Measurements from ENCODE around the gene ZNF710. TPM values are rescaled to one million over a fixed set of nuclear protein-coding genes. Genes with fewer than 3 reads are reported as not detected.

The ZNF710 gene
- total and polyA plus RNA-seq, 12 donors, result 4.1 to 59.0 (median 15.5) TPM

DNA sequence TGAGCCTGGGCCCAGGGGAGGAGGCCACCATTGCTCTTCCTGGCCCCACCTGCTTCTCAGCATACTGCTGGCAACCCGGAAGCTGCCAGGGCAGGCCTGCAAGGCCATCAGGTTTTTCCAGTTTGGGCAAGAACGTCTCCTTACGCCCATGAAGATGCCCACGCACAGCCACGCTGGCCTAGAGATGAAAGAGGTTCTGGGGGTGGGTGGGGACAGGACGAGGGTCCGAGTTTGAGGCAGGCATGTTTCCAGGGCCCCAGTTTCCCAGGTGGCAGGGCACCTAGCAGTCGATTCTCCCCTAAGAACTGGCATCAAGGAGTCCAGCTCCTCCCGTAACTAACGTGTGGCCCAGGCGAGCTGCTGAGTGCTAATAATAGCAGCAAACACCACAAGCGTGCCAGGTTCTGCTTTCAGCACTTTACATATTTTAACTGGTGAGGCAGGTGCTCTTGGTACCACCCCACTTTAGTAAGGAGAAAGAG, 45.8 kb downstream of the ZNF710 start:
- no peak for TF ChIP-seq POLR2A (IDR thresholded peaks at IDR 0.05)
- TF ChIP-seq, protein P1, sequence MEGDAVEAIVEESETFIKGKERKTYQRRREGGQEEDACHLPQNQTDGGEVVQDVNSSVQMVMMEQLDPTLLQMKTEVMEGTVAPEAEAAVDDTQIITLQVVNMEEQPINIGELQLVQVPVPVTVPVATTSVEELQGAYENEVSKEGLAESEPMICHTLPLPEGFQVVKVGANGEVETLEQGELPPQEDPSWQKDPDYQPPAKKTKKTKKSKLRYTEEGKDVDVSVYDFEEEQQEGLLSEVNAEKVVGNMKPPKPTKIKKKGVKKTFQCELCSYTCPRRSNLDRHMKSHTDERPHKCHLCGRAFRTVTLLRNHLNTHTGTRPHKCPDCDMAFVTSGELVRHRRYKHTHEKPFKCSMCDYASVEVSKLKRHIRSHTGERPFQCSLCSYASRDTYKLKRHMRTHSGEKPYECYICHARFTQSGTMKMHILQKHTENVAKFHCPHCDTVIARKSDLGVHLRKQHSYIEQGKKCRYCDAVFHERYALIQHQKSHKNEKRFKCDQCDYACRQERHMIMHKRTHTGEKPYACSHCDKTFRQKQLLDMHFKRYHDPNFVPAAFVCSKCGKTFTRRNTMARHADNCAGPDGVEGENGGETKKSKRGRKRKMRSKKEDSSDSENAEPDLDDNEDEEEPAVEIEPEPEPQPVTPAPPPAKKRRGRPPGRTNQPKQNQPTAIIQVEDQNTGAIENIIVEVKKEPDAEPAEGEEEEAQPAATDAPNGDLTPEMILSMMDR (IDR thresholded peaks at IDR 0.05), result no peak
- no peak for DNase-seq
- Histone ChIP-seq H3K27ac (no peak overlapping the region), H3K4me3 (no peak overlapping the region), H3K36me3 (replicated peaks in 1 of 2) (no peaks in the 10 kb centered on the region), H3K4me1 (replicated peaks in 1 of 2) (no peaks in the 10 kb centered on the region), H3K9me3 (replicated peaks in 1 of 3) (no peaks in the 10 kb centered on the region), H3K27me3 (no peaks in the 10 kb centered on the region)
- WGBS, 4 donors, result 75 to 88% (median 80%) methylated on average over 4 to 12 of the region's 12 CpGs
- intact Hi-C loops (cut with DNase I), result no loop called here

DNA sequence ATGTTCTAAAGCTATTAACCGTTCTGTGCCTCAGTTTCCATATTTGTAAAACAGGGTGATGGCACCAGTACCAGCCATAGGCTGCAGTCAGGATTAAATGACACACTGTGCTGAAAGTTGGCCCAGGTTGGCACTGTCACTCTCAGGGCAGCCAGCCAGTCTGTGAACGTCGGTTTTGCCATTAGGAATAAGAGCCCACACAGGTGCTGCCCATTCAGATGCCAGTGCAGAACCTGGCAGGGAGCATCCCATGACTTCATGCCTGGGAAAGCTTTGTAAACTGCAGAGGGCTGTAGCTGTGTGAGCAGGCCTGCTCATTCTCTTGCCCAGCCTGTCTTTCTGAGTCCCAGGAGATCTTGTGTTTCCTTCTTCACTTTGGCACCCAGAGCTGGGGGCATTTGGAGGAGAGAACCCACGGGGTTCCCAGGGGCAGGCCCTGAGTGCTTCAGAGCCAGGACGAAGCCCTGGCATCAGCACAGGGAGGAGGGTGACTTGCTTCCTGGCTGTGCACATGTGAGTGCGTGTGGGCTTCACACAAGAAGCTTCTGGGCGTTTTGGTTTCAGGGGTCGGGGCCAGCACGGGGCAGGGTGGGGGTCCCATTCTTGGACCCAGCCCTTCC, 46.9 kb downstream of the ZNF710 start:
- Histone ChIP-seq H3K9me3 (replicated peaks in 1 of 3) (no peaks in the 10 kb centered on the region), H3K27me3 (no peaks in the 10 kb centered on the region), H3K27ac (no peak overlapping the region), H3K4me1 (replicated peaks in 1 of 2) (no peaks in the 10 kb centered on the region), H3K4me3 (no peak overlapping the region), H3K36me3 (replicated peaks in 1 of 2) (no peaks in the 10 kb centered on the region)
- no peak for DNase-seq
- 47 to 79% (median 72%) methylated on average over 4 to 9 of the region's 9 CpGs for WGBS, 4 donors
- TF ChIP-seq POLR2A (IDR thresholded peaks at IDR 0.05), result no peak
- TF ChIP-seq, protein P1 (IDR thresholded peaks at IDR 0.05), result no peak
- intact Hi-C loops (cut with DNase I), result no loop called here

DNA sequence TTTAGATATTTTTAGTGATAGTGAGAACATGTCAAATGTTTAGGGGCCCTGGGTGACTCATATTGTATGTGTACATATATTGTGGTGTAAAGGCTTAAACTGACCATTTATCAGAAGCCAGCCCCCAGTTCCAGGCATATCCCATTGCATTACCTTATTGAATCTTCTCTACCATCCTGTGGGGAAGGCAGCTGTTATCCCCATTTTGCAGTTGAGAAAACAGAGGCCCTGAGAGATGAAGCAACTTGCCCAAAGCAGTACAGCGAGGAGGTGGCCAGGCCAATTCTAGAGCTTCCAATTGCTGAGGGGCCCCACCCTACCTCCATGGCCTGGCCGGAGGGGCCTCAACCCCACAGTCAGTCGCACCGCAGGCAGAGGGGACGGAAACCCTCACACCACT, 47.9 kb downstream of the ZNF710 start:
- H3K27ac ChIP-seq, result no peak overlapping the region
- H3K4me1 ChIP-seq (replicated peaks in 1 of 2), result no peaks in the 10 kb centered on the region
- DNase-seq, result no peak
- no peaks in the 10 kb centered on the region for H3K9me3 ChIP-seq (replicated peaks in 1 of 3)
- WGBS, 4 donors, result 96 to 100% (median 97%) methylated on average over 5 of the region's 5 CpGs
- intact Hi-C loops (cut with DNase I), result no loop called here
- no peak for TF ChIP-seq POLR2A (IDR thresholded peaks at IDR 0.05)
- TF ChIP-seq, protein P1 (IDR thresholded peaks at IDR 0.05), result no peak
- H3K4me3 ChIP-seq, result no peak overlapping the region
- H3K27me3 ChIP-seq, result no peaks in the 10 kb centered on the region
- no peaks in the 10 kb centered on the region for H3K36me3 ChIP-seq (replicated peaks in 1 of 2)

DNA sequence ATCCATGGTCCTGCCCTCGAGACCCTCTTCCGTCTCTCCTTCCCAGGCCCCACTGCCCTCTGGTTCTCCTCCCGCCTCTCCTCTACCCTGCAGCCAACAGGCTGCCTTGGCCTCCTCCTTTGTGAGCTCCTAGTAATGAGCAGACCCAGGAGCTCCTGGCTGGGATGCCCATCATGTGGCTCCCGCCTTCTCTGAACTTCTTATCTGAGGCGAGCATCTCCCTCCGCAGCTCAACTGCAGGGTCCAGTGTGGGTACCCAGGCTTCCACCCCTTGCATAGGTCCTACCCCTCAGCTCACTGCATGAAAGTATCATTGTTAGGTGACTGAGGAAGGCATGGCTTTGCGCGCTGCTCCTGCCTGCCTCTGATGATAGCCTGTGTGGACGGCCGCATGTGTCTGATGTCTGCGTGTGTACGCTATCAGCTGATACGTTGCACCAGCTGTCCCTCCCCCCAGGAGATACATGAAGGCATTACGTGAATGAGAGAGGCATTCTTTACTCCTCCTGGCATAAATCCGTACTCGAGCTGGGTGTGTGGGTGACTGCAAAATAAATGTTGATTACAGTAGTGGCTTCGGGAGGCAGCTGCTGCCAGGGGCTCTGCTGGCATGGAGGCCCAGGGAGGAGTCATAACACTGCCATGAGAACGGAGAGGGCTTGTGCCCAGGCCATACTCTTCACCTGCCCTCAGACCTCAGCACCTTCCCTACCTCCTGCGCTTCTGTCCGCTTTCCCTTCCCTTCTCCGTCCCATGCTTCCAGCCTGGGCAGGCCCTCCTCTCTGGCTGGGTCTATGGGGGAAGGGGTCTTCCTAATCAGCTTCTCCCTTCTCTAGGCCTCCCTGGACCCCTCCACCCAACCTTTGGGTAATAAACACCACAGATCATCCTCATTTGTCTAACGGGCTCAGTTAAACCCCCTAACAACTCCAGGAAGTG, 48.8 kb downstream of the ZNF710 start:
- Histone ChIP-seq H3K27me3 (no peaks in the 10 kb centered on the region), H3K9me3 (replicated peaks in 1 of 3) (no peaks in the 10 kb centered on the region), H3K36me3 (replicated peaks in 1 of 2) (no peaks in the 10 kb centered on the region), H3K27ac (no peak overlapping the region), H3K4me1 (replicated peaks in 1 of 2) (no peaks in the 10 kb centered on the region), H3K4me3 (no peak overlapping the region)
- 87 to 88% (median 88%) methylated on average over 19 to 22 of the region's 22 CpGs for WGBS, 4 donors
- DNase-seq, result no peak
- intact Hi-C loops (cut with DNase I), result no loop called here
- TF ChIP-seq POLR2A (IDR thresholded peaks at IDR 0.05), result no peak
- TF ChIP-seq, protein P1 (IDR thresholded peaks at IDR 0.05), result no peak

Measured in adrenal gland (tissue), 12 donors.